AG04449 (cell line): ENCODE data around the gene DMRT3.

Experiments used
- CTCF ChIA-PET: fragments of 350-600 bp; formaldehyde crosslinking; extraction: SDS; loops from one replicate; lab custom pipeline; 2021; ENCODE audit warnings: antibody characterized with exemption; lab: Yijun Ruan, JAX
- POLR2A ChIA-PET: fragments of 400-600, 350-600 bp; formaldehyde crosslinking; extraction: SDS; loops from one replicate; lab custom pipeline; 2020; ENCODE audit warnings: antibody characterized with exemption, inconsistent platforms; lab: Yijun Ruan, JAX
- DNase-seq: peaks from one replicate; pipeline ENCODE4 v3.0.0-alpha.2; 2010; ENCODE audit warnings: low read depth, low spot score
- H3K4me3 ChIP-seq: 2 replicates; pipeline ENCODE4 v1.5.1; 2011; ENCODE audit warnings: low read depth, mild to moderate bottlenecking, control low read depth, low read length
- CTCF ChIP-seq: IDR thresholded peaks from one replicate; pipeline ENCODE4 v1.5.1; 2011; ENCODE audit warnings: mild to moderate bottlenecking, moderate library complexity, low read length, control low read depth, inconsistent platforms; ENCODE audit not compliant: insufficient read depth; ENCODE audit errors: missing control alignments

Gene DMRT3

DNA sequence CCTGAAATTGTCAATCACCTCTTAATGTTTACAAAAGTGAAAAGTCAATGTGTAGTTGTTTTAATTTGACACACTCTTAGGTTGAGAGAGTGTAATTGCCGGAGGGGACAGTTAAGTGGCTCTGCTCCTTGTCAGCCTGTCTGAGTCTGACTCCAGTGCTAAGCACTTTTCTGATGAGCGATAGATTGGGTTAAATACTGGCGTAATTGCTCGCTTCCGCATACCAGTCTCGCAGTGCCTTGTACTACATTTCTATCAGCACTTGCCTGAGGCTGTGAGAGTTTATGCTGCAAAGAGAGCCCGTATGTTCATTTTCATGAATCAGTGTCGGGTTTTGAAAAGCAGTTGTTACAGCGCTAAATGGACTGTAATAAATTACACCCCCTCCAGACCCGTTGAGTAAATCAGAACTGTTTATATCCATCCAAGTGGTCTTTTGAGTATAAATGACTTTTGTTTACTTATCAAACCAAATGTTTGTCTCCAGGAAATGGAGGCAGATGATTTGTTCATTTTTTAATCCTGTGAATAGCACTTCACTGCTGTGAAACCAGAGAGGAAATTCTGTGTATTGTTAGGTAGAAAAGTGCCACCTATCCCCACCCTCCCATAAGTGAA lies 41.0 kb upstream of the DMRT3 start:
- H3K4me3 ChIP-seq = no peak overlapping the region
- ChIA-PET CTCF (no interaction called here), POLR2A (no interaction called here)
- DNase-seq = no peak
- TF ChIP-seq CTCF = no peak

GRCh38 chr9:942805-943580 lies 33.5 kb upstream of the DMRT3 start:
- ChIA-PET CTCF (no interaction called here), POLR2A (no interaction called here)
- TF ChIP-seq CTCF = no peak
- no peak for DNase-seq
- no peak overlapping the region for H3K4me3 ChIP-seq

GRCh38 chr9:947985-948384 lies 28.5 kb upstream of the DMRT3 start:
- TF ChIP-seq CTCF = no peak
- DNase-seq = no peak
- ChIA-PET POLR2A (no interaction called here), CTCF (no interaction called here)
- no peak overlapping the region for H3K4me3 ChIP-seq

DNA sequence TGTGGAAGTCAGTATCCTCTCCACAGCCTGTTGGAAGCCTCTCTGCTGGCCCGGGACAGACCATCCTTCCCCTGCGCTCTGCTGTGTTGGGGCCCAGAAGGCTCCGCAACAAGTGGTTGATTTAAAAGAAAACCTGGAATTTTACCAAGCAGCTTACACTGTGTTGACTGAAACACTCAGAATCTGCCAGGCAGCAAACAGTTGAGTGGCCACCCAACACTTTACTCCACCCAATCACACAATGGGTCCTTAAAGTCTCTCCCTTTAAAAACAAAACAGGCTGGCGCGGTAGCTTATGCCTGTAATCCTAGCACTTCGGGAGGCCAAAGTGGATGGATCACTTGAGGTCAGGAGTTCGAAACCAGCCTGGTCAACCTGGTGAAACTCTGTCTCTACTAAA lies 28.0 kb upstream of the DMRT3 start:
- CTCF ChIA-PET = no interaction called here
- DNase-seq = no peak
- POLR2A ChIA-PET = no interaction called here
- no peak overlapping the region for H3K4me3 ChIP-seq
- no peak for TF ChIP-seq CTCF

GRCh38 chr9:950139-950538 lies 26.3 kb upstream of the DMRT3 start:
- H3K4me3 ChIP-seq = no peak overlapping the region
- DNase-seq = no peak
- ChIA-PET POLR2A (no interaction called here), CTCF (no interaction called here)
- no peak for TF ChIP-seq CTCF

GRCh38 chr9:952546-952945 lies 23.9 kb upstream of the DMRT3 start:
- ChIA-PET CTCF (no interaction called here), POLR2A (no interaction called here)
- TF ChIP-seq CTCF = no peak
- DNase-seq = no peak
- H3K4me3 ChIP-seq = no peak overlapping the region
